Progenitor cell of endocrine pancreas (in vitro differentiated cells): Measurements from ENCODE around the gene POLR2F. TPM values are rescaled to one million over a fixed set of nuclear protein-coding genes. Genes with fewer than 3 reads are reported as not detected.

ENCODE experiments used
- DNase-seq: peaks from one replicate; pipeline ENCODE4 v3.0.0; 2021; ENCODE audit warnings: low spot score; ENCODE audit not compliant: unreplicated experiment
- H3K27ac Mint-ChIP-seq: 2 replicates; pipeline ENCODE4 v1.8.0; 2021; ENCODE audit warnings: mild to moderate bottlenecking, moderate library complexity, mixed read lengths
- H3K27me3 Mint-ChIP-seq: 2 replicates; pipeline ENCODE4 v1.8.0; 2021; ENCODE audit warnings: mixed read lengths
- H3K36me3 Mint-ChIP-seq: 2 replicates; pipeline ENCODE4 v1.8.0; 2022; ENCODE audit warnings: mixed read lengths; ENCODE audit not compliant: insufficient read depth
- H3K4me1 Mint-ChIP-seq: 2 replicates; pipeline ENCODE4 v1.8.0; 2021; ENCODE audit warnings: low read depth, mixed read lengths
- H3K4me3 Mint-ChIP-seq: 2 replicates; pipeline ENCODE4 v1.8.0; 2021; ENCODE audit warnings: low read depth, mild to moderate bottlenecking, moderate library complexity, mixed read lengths
- H3K9me3 Mint-ChIP-seq: 2 replicates; pipeline ENCODE4 v1.8.0; 2021; ENCODE audit warnings: low read depth, mixed read lengths
- CTCF ChIP-seq: fragments of 200-600 bp; sonication (generic); IDR thresholded peaks from one replicate; pipeline ENCODE4 v1.5.0; 2021; ENCODE audit warnings: antibody characterized with exemption, mild to moderate bottlenecking; ENCODE audit not compliant: unreplicated experiment
- microRNA-seq: library from miRNA; unstranded; fragments of <30 nt; microRNA quantifications from one replicate; pipeline ENCODE4 v1.1.0, GENCODE V29; 2020; ENCODE audit warnings: borderline number of aligned reads; ENCODE audit not compliant: unreplicated experiment
- total RNA-seq: library from RNA; stranded (reverse); gene quantifications from 2 replicates; pipeline ENCODE4 v1.2.1, GENCODE V29; 2021

Gene POLR2F
- total RNA-seq, 1 donor from 2014 or later: 83.1 TPM

GRCh38 chr22:38017939-38018885 lies 64.7 kb downstream of the POLR2F start:
- Mint-ChIP-seq H3K9me3 (no peaks in the 10 kb centered on the region), H3K36me3 (no peaks in the 10 kb centered on the region), H3K27me3 (peaks cover 3% of the 10 kb centered on the region), H3K4me1 (peaks cover 1% of the 10 kb centered on the region), H3K27ac (no peak overlapping the region), H3K4me3 (no peak overlapping the region)
- TF ChIP-seq CTCF: no peak
- no peak for DNase-seq

Small RNAs within 50 kb of the gene (microRNA-seq; reads per million reads assigned to microRNA genes)
- gene MIR4534 (not detected), gene MIR6820 (5.4 reads per million)

Other genes starting within 250 kb of the POLR2F start
- gene GCAT, start 145.8 kb upstream of the POLR2F start, total RNA-seq: 20.2 and 28.1 TPM in 2 replicates
- 0.41 and 0.87 TPM in 2 replicates for gene GALR3, start 130.3 kb upstream of the POLR2F start, total RNA-seq
- 23.7 and 24.2 TPM in 2 replicates for gene ANKRD54, start 109.4 kb upstream of the POLR2F start, total RNA-seq
- gene EIF3L, start 104.3 kb upstream of the POLR2F start, total RNA-seq: 725 and 736 TPM in 2 replicates
- 42.8 and 43.2 TPM in 2 replicates for gene MICALL1, start 47.4 kb upstream of the POLR2F start, total RNA-seq
- gene C22orf23, start 98 bp upstream of the POLR2F start, total RNA-seq: 0.89 and 0.93 TPM in 2 replicates
- 0.95 and 1.3 TPM in 2 replicates for gene SOX10, start 30.9 kb downstream of the POLR2F start, total RNA-seq
- gene PICK1, start 103.7 kb downstream of the POLR2F start, total RNA-seq: 64.2 and 67.3 TPM in 2 replicates
- 2.6 and 3.0 TPM in 2 replicates for gene SLC16A8, start 130.5 kb downstream of the POLR2F start, total RNA-seq
- 6.5 and 7.0 TPM in 2 replicates for gene BAIAP2L2, start 157.0 kb downstream of the POLR2F start, total RNA-seq
- 76.0 and 76.4 TPM in 2 replicates for gene PLA2G6, start 228.1 kb downstream of the POLR2F start, total RNA-seq
- gene MAFF, start 248.3 kb downstream of the POLR2F start, total RNA-seq: 8.4 and 10.2 TPM in 2 replicates